Measurements from ENCODE around the gene ZBTB7C. TPM values are rescaled to one million over a fixed set of nuclear protein-coding genes. Genes with fewer than 3 reads are reported as not detected.

The ZBTB7C gene
- total and polyA plus RNA-seq, 2 of the 4 experiments (the other 2 are of a cell fraction): not detected

GRCh38 chr18:48303883-48304282 is 105.3 kb downstream of the ZBTB7C start:
- WGBS, 2 experiments (ENCODE audit: extremely low coverage in 2 of 2, insufficient read length in 1 of 2): 0% methylated on average over 1 of the region's 3 CpGs; no CpG with 5 or more reads in 1 of the 2 experiments
- Histone ChIP-seq H4K8ac (ENCODE audit: low read depth in 2 of 2, low read length in 2 of 2) (no peak overlapping the region), H3K14ac (replicated peaks; ENCODE audit: low read depth, low read length) (no peak overlapping the region), H2AFZ (replicated peaks; ENCODE audit: low read length, poor library complexity) (no peak overlapping the region), H3K9me3 (ENCODE audit: control insufficient read depth, insufficient read depth, low read length) (no peaks in the 10 kb centered on the region), H3K27me3 (ENCODE audit: control insufficient read depth, insufficient read depth, low read length) (peaks cover 5% of the 10 kb centered on the region), H3K23ac (ENCODE audit: low read depth, low read length) (no peak overlapping the region), H3K9ac (ENCODE audit: low read depth, low read length) (no peak overlapping the region), H2BK5ac (ENCODE audit: low read depth, low read length, poor library complexity, severe bottlenecking) (no peak overlapping the region), H2AK5ac (ENCODE audit: low read depth, low read length) (no peak overlapping the region), H3K9me1 (ENCODE audit: insufficient read depth, low read length) (no peaks in the 10 kb centered on the region), H3K4me3 (ENCODE audit: insufficient read depth, low read depth, low read length) (no peak overlapping the region), H4K5ac (ENCODE audit: low read depth, low read length) (no peak overlapping the region), H2BK120ac (ENCODE audit: low read depth, low read length) (no peak overlapping the region), H3K27ac (ENCODE audit: insufficient read depth, low read length) (no peak overlapping the region), H3K56ac (ENCODE audit: extremely low read depth, insufficient read depth, low read length) (no peak overlapping the region), H3K79me1 (ENCODE audit: low read depth in 1 of 2, low read length in 2 of 2) (no peaks in the 10 kb centered on the region), H2AK9ac (replicated peaks; ENCODE audit: low read depth, low read length, poor library complexity) (no peak overlapping the region), H3K4me2 (ENCODE audit: low read depth, low read length) (no peak overlapping the region), H3K4me1 (ENCODE audit: control insufficient read depth, insufficient read depth, low read length) (no peaks in the 10 kb centered on the region), H2BK15ac (ENCODE audit: low read depth, low read length) (no peak overlapping the region), H4K91ac (ENCODE audit: insufficient read depth, low read depth, low read length) (no peak overlapping the region), H3K4ac (ENCODE audit: low read depth, low read length) (no peak overlapping the region), H3K18ac (ENCODE audit: low read depth, low read length) (no peak overlapping the region), H4K20me1 (ENCODE audit: insufficient read depth, low read length) (no peaks in the 10 kb centered on the region), H2BK20ac (ENCODE audit: low read depth, low read length) (no peak overlapping the region), H3K36me3 (ENCODE audit: control insufficient read depth, insufficient read depth, low read length) (no peaks in the 10 kb centered on the region)
- no TSS peak for BruUV-seq (replicated peaks)
- no peak for ATAC-seq (ENCODE audit: low read depth)
- dilution Hi-C loops (cut with HindIII; ENCODE audit: low sequenced_read_pairs, unreplicated experiment): no loop called here
- in situ Hi-C loops (cut with MboI; ENCODE audit: low sequenced_read_pairs): no loop called here
- no peak for DNase-seq
- CTCF ChIA-PET: no interaction called here
- POLR2A ChIA-PET (ENCODE audit: unreplicated experiment): no interaction called here
- no peak for TF ChIP-seq NFE2L2 (IDR thresholded peaks at IDR 0.05; ENCODE audit: low read depth, low read length)
- TF ChIP-seq, protein P1, sequence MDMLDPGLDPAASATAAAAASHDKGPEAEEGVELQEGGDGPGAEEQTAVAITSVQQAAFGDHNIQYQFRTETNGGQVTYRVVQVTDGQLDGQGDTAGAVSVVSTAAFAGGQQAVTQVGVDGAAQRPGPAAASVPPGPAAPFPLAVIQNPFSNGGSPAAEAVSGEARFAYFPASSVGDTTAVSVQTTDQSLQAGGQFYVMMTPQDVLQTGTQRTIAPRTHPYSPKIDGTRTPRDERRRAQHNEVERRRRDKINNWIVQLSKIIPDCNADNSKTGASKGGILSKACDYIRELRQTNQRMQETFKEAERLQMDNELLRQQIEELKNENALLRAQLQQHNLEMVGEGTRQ (IDR thresholded peaks at IDR 0.05; ENCODE audit: low read depth, low read length): no peak
- TF ChIP-seq POLR2A (IDR thresholded peaks at IDR 0.05; ENCODE audit: low read depth, low read length): no peak
- TF ChIP-seq CEBPB (IDR thresholded peaks at IDR 0.05; ENCODE audit: low read depth, low read length): no peak
- TF ChIP-seq CHD1 (IDR thresholded peaks at IDR 0.05; ENCODE audit: low read depth, low read length): no peak
- no peak for TF ChIP-seq MAZ (IDR thresholded peaks at IDR 0.05; ENCODE audit: borderline replicate concordance, low read depth, low read length)
- TF ChIP-seq RAD21 (IDR thresholded peaks at IDR 0.05; ENCODE audit: low read length): no peak
- TF ChIP-seq BHLHE40 (IDR thresholded peaks at IDR 0.05; ENCODE audit: low read depth, low read length): no peak
- TF ChIP-seq RFX5 (IDR thresholded peaks at IDR 0.05; ENCODE audit: low read depth, low read length): no peak
- TF ChIP-seq RCOR1 (IDR thresholded peaks at IDR 0.05; ENCODE audit: insufficient replicate concordance, low read length): no peak
- TF ChIP-seq ELK1 (IDR thresholded peaks at IDR 0.05; ENCODE audit: borderline replicate concordance, low read depth, low read length): no peak
- TF ChIP-seq, protein P2, sequence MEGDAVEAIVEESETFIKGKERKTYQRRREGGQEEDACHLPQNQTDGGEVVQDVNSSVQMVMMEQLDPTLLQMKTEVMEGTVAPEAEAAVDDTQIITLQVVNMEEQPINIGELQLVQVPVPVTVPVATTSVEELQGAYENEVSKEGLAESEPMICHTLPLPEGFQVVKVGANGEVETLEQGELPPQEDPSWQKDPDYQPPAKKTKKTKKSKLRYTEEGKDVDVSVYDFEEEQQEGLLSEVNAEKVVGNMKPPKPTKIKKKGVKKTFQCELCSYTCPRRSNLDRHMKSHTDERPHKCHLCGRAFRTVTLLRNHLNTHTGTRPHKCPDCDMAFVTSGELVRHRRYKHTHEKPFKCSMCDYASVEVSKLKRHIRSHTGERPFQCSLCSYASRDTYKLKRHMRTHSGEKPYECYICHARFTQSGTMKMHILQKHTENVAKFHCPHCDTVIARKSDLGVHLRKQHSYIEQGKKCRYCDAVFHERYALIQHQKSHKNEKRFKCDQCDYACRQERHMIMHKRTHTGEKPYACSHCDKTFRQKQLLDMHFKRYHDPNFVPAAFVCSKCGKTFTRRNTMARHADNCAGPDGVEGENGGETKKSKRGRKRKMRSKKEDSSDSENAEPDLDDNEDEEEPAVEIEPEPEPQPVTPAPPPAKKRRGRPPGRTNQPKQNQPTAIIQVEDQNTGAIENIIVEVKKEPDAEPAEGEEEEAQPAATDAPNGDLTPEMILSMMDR (conservative IDR thresholded peaks at IDR 0.05; ENCODE audit: low read depth, low read length): no peak
- no peak for TF ChIP-seq MAFK (IDR thresholded peaks at IDR 0.05; ENCODE audit: low read depth, low read length)
- no peak for TF ChIP-seq SMC3 (IDR thresholded peaks at IDR 0.05; ENCODE audit: low read depth, low read length)
- TF ChIP-seq FOS (IDR thresholded peaks at IDR 0.05; ENCODE audit: low read depth, low read length): no peak
- no peak for TF ChIP-seq MXI1 (IDR thresholded peaks at IDR 0.05; ENCODE audit: borderline replicate concordance, low read depth, low read length)
- intact Hi-C loops (cut with micrococcal nuclease): no loop called here
